Coronary artery (tissue), 2 donors: Measurements from ENCODE around the gene MYH11.
"Not testable (repeated sequence)": the region's sequence is repeated elsewhere in the genome, so short reads cannot be mapped to it uniquely, and the experiment has no call there.

Experiments
- DNase-seq: peaks from one replicate; pipeline ENCODE4 v3.0.0-alpha.2; 2017; ENCODE audit warnings: low spot score
- H3K27ac ChIP-seq, 2 donors: fragments of 200-600 bp; sonication (generic); one replicate each; pipeline ENCODE4 v1.5.1; 2016 to 2019
- H3K4me3 ChIP-seq: fragments of 200-600 bp; sonication (generic); 2 replicates; pipeline ENCODE4 v1.5.1; 2016; ENCODE audit warnings: mild to moderate bottlenecking, moderate library complexity
- CTCF ChIP-seq: fragments of 200-600 bp; sonication (generic); IDR thresholded peaks from one replicate; pipeline ENCODE4 v1.5.1; 2019; ENCODE audit warnings: antibody characterized with exemption

Gene MYH11

GRCh38 chr16:15799851-15800495 is 56.9 kb downstream of the MYH11 start:
- peak overlapping the region; percentile 4 to 64 for H3K27ac ChIP-seq
- H3K4me3 ChIP-seq: no peak overlapping the region
- TF ChIP-seq CTCF: no peak
- DNase-seq: no peak

- no peak for TF ChIP-seq CTCF
- peak overlapping the region; percentile 57 to 64 for H3K27ac ChIP-seq
- H3K4me3 ChIP-seq: no peak overlapping the region
- no peak for DNase-seq
Measured at GRCh38 chr16:15798671-15799070, 58.2 kb downstream of the MYH11 start.

- no peak for DNase-seq
- no peak for TF ChIP-seq CTCF
- no peak overlapping the region for H3K4me3 ChIP-seq
- peak overlapping the region in 1 of 2 donors; percentile 29 for H3K27ac ChIP-seq
Measured at GRCh38 chr16:15796885-15797284, 59.9 kb downstream of the MYH11 start.

GRCh38 chr16:15795615-15796014 is 61.2 kb downstream of the MYH11 start:
- peak overlapping the region; percentile 55 to 76 for H3K27ac ChIP-seq
- DNase-seq: no peak
- TF ChIP-seq CTCF: no peak
- H3K4me3 ChIP-seq: no peak overlapping the region

DNA sequence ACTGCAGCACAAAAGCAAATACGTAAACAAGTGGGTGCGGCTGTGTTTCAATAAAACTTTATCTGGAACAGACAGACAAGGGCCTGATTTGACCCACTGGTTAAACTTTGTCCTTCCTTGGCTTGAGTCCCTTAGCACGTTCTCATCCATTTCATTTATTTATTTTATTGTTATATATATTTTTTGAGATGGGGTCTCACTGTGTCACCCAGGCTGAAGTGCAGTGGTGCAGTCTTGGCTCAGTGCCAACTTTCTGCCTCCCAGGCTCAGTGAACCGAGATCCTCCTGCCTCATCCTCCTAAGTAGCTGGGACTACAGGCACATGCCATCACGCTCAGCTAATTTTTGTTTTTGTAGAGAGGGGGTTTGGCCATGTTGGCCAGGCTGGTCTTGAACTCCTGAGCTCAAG is 64.3 kb downstream of the MYH11 start:
- no peak for DNase-seq
- TF ChIP-seq CTCF: no peak
- H3K27ac ChIP-seq: peak overlapping the region; percentile 55 to 76
- no peak overlapping the region for H3K4me3 ChIP-seq

DNA sequence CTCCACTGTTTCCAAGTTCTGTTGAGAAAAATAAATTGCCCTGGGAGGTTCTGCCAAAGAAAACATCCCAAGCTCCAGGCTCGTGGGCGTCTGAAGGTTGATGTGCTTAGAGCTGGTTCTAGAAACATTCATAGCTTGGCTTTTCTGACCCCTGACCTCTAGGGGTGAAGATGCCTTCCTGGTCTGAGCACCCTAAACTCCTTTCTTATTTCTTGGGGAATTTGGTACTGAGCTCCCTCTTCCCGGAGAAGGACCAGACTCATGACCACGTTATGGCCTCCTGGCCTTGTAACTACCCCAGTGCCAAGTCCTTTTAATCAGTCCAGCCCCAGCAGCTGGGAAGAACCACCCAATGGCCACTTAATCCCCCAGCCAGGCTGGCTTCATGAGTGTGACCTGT is 66.4 kb downstream of the MYH11 start:
- Histone ChIP-seq H3K4me3 (no peak overlapping the region), H3K27ac (peak overlapping the region; percentile 76 to 77)
- TF ChIP-seq CTCF: no peak
- no peak for DNase-seq

- not testable (repeated sequence) for DNase-seq, H3K4me3 ChIP-seq
- peak overlapping the region; percentile 76 to 77 for H3K27ac ChIP-seq
Measured at GRCh38 chr16:15789816-15790215, 67.0 kb downstream of the MYH11 start.
